ENCODE measurements around the gene HIP1R. TPM values are rescaled to one million over a fixed set of nuclear protein-coding genes. Genes with fewer than 3 reads are reported as not detected.

HIP1R gene
- total and polyA plus RNA-seq, 7 donors = 4.5 to 17.6 (median 8.0) TPM

- 83 to 87% (median 86%) methylated on average over 13 of the region's 13 CpGs for WGBS, 3 donors
- no peak for ATAC-seq
- DNase-seq = no peak
- H3K36me3 ChIP-seq (ENCODE audit: insufficient read depth in 1 of 2, low read depth in 1 of 2) = peaks cover 0 to 27% of the 10 kb centered on the region in 2 donors
- H3K4me3 ChIP-seq = no peak overlapping the region
- TF ChIP-seq CTCF (IDR thresholded peaks at IDR 0.05) = no peak
- H3K27ac ChIP-seq = peak overlapping the region; percentile 78
- H3K9me3 ChIP-seq = no peaks in the 10 kb centered on the region
- no peaks in the 10 kb centered on the region for H3K27me3 ChIP-seq (ENCODE audit: insufficient read depth in 3 of 3, low read length in 2 of 3)
- peaks cover 60% of the 10 kb centered on the region for H3K4me1 ChIP-seq
- intact Hi-C loops (cut with DNase I) = no loop called here
Observed at GRCh38 chr12:122868471-122869177, 33.4 kb downstream of the HIP1R start.

GRCh38 chr12:122869207-122869973 is 34.1 kb downstream of the HIP1R start:
- WGBS, 3 donors = 93 to 96% (median 95%) methylated on average over 8 of the region's 8 CpGs
- H3K27ac ChIP-seq = no peak overlapping the region
- ATAC-seq (no peak), DNase-seq (no peak)
- intact Hi-C loops (cut with DNase I) = no loop called here
- H3K9me3 ChIP-seq = no peaks in the 10 kb centered on the region
- peaks cover 0 to 26% of the 10 kb centered on the region in 2 donors for H3K36me3 ChIP-seq (ENCODE audit: insufficient read depth in 1 of 2, low read depth in 1 of 2)
- H3K4me1 ChIP-seq = peaks cover 62% of the 10 kb centered on the region
- H3K27me3 ChIP-seq (ENCODE audit: insufficient read depth in 3 of 3, low read length in 2 of 3) = no peaks in the 10 kb centered on the region
- no peak overlapping the region for H3K4me3 ChIP-seq
- TF ChIP-seq CTCF (IDR thresholded peaks at IDR 0.05) = no peak

GRCh38 chr12:122870163-122870842 is 35.0 kb downstream of the HIP1R start:
- Histone ChIP-seq H3K4me1 (peaks cover 62% of the 10 kb centered on the region), H3K9me3 (no peaks in the 10 kb centered on the region), H3K36me3 (ENCODE audit: insufficient read depth in 1 of 2, low read depth in 1 of 2) (peaks cover 0 to 24% of the 10 kb centered on the region in 2 donors), H3K4me3 (no peak overlapping the region), H3K27ac (peak overlapping the region; percentile 76), H3K27me3 (ENCODE audit: insufficient read depth in 3 of 3, low read length in 2 of 3) (no peaks in the 10 kb centered on the region)
- ATAC-seq (no peak), DNase-seq (no peak)
- intact Hi-C loops (cut with DNase I) = no loop called here
- WGBS, 3 donors = 89 to 92% (median 90%) methylated on average over 11 of the region's 11 CpGs
- TF ChIP-seq CTCF (IDR thresholded peaks at IDR 0.05) = no peak

- peak in 3 of 4 donors; percentile 7 to 20 (median 9) for ATAC-seq
- WGBS, 3 donors = 21 to 31% (median 26%) methylated on average over 15 of the region's 15 CpGs
- peak overlapping the region; percentile 17 for H3K4me3 ChIP-seq
- no peaks in the 10 kb centered on the region for H3K9me3 ChIP-seq
- H3K4me1 ChIP-seq = peaks cover 65% of the 10 kb centered on the region
- TF ChIP-seq CTCF (IDR thresholded peaks at IDR 0.05) = no peak
- intact Hi-C loops (cut with DNase I) = no loop called here
- peak overlapping the region; percentile 76 for H3K27ac ChIP-seq
- DNase-seq = no peak
- H3K27me3 ChIP-seq (ENCODE audit: insufficient read depth in 3 of 3, low read length in 2 of 3) = no peaks in the 10 kb centered on the region
- peaks cover 0 to 24% of the 10 kb centered on the region in 2 donors for H3K36me3 ChIP-seq (ENCODE audit: insufficient read depth in 1 of 2, low read depth in 1 of 2)
Observed at GRCh38 chr12:122870867-122871664, 35.8 kb downstream of the HIP1R start.

Data from psoas muscle (tissue), 8 donors.